HUES64 (cell line): Measurements from ENCODE around the gene IP6K3.

Source experiments
- H3K27ac ChIP-seq: 2 replicates; pipeline ENCODE4 v1.7.0; 2013; ENCODE audit warnings: low read depth, low read length, inconsistent platforms
- H3K27me3 ChIP-seq: 2 replicates; pipeline ENCODE4 v1.6.1; 2013; ENCODE audit warnings: mild to moderate bottlenecking, low read length; ENCODE audit not compliant: insufficient read depth
- H3K36me3 ChIP-seq: 2 replicates; pipeline ENCODE4 v1.6.1; 2013; ENCODE audit warnings: mild to moderate bottlenecking, low read length; ENCODE audit not compliant: insufficient read depth
- H3K4me1 ChIP-seq: 2 replicates; pipeline ENCODE4 v1.6.1; 2013; ENCODE audit warnings: mild to moderate bottlenecking, low read length, moderate library complexity; ENCODE audit not compliant: insufficient read depth
- H3K4me3 ChIP-seq: 2 replicates; pipeline ENCODE4 v1.5.1; 2013; ENCODE audit warnings: mild to moderate bottlenecking, low read length, moderate library complexity
- H3K9ac ChIP-seq: 2 replicates; pipeline ENCODE4 v1.6.1; 2013; ENCODE audit warnings: mild to moderate bottlenecking, low read depth, low read length
- H3K9me3 ChIP-seq: 2 replicates; pipeline ENCODE4 v1.6.1; 2013; ENCODE audit warnings: low read depth, low read length; ENCODE audit not compliant: insufficient read depth
- WGBS: fragments of 150-250, 120-280 bp; methylation state at CpG from one replicate; pipeline ENCODE4 v1.1.7; 2013; ENCODE audit warnings: missing lambda C conversion rate; 5-methylcytosine and 5-hydroxymethylcytosine counted together

Gene IP6K3

GRCh38 chr6:33726696-33727095 lies 20.0 kb downstream of the IP6K3 start:
- Histone ChIP-seq H3K4me1 (peaks cover 8% of the 10 kb centered on the region; the same call in 1 of the 2 replicates), H3K36me3 (no peaks in the 10 kb centered on the region), H3K9me3 (no peaks in the 10 kb centered on the region), H3K27ac (no peak overlapping the region), H3K9ac (no peak overlapping the region), H3K4me3 (no peak overlapping the region), H3K27me3 (no peaks in the 10 kb centered on the region)
- WGBS, result 95% methylated on average over 15 of the region's 15 CpGs

DNA sequence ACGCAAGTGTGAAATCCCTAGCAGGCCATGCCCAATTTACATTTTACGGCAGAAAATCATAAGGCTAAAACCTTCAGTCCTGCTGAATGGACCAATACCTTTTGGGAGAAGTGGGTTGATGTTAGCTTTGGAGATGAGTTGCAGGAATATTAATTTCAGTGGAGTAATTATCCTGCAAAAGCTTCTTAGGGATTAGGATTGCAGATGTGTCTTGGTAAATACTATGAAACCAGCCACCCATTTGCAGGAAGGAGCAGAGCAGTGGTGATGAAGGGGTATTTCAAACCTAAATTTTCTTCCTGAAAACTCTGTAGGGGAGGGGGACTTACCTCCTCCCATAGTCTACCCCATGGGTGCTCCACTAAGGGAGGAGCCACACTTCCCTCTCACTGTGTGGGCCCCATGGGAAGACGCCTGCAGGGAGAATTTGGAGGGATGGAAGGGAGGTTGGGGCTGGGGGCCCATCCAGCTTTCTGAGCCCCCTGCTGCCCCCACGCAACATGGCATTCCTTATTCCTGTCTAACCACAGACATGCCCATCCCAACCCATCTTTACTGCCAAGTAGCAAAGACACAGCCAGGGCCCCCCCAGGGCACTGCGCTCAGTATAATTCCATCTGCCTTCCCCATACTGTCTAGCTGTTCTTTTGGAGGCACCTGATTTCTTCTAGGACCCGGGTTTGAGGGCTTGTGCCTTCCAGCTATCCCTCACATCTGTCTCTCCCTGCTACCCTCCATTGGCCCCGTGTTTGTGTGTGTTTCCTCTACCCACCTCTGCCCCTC lies 20.6 kb downstream of the IP6K3 start:
- Histone ChIP-seq H3K4me3 (no peak overlapping the region), H3K9me3 (no peaks in the 10 kb centered on the region), H3K36me3 (no peaks in the 10 kb centered on the region), H3K27ac (no peak overlapping the region), H3K4me1 (peaks cover 8% of the 10 kb centered on the region; the same call in 1 of the 2 replicates), H3K27me3 (no peaks in the 10 kb centered on the region), H3K9ac (no peak overlapping the region)
- WGBS, result 91% methylated on average over 6 of the region's 7 CpGs

DNA sequence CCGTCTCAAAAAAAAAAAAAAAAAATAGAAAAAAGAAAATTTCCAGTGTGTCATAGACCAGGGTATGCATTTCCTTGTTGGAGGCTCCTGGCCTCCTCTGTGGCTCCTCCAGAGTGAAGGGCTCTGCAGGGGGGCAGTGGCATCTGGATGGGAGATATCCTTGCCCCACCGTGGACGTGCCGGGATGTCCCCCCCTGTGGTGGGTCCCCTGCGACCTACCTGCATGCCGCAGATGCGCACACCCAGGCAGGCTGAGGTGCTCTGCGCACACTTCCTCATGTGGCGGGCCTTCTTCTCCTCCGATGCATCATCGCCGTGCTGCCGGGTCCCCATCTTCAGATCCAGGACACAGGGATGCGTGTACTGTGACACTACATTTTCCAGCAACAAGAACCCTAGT lies 21.5 kb downstream of the IP6K3 start:
- 88% methylated on average over 14 of the region's 14 CpGs for WGBS
- no peaks in the 10 kb centered on the region for H3K9me3 ChIP-seq
- H3K4me3 ChIP-seq, result no peak overlapping the region
- H3K27ac ChIP-seq, result no peak overlapping the region
- H3K36me3 ChIP-seq, result no peaks in the 10 kb centered on the region
- H3K9ac ChIP-seq, result no peak overlapping the region
- no peaks in the 10 kb centered on the region for H3K27me3 ChIP-seq
- peaks cover 8% of the 10 kb centered on the region; the same call in 1 of the 2 replicates for H3K4me1 ChIP-seq

DNA sequence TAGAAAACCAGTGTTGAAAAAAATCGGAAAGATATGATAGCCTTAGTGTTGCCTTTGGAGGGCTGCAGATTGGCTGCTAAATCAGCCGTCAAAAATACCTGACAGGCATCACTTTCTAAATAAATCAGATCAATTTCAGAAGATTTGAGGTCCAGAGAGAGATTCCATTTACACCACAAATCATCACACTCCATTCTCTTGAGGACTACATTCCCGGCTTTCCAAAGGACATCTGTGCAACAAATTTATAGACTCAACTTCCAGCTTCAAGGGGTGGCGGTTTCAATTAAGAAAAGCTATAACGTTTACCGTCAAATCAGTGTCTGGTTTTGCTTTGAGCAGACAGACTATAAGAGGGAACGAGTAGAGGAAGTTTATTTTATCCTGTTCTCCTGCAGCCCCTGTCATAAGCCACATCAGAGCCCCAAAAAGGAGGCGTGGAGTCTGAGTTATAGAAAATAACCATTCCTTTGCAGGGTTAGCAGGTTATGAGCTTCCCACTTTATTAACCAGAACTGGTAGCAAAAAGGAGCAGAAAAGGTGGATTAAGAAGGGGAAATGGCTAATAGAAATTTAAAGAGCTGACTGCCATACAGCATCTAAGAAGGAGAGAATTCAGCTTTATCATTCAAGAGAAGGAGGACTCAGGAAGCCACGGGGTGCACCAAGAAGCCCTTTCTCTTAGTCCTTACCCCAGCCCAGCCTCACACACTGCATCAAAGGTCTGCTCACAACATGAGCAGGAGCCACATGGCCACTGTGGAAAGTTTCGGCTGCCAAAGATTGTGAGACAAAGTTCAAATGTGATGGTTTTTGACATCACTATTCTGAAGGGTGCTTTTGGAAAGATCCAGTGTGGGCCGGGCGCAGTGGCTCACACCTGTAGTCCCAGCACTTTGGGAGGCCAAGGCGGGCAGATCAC lies 22.3 kb downstream of the IP6K3 start:
- Histone ChIP-seq H3K36me3 (no peaks in the 10 kb centered on the region), H3K4me1 (peaks cover 8% of the 10 kb centered on the region; the same call in 1 of the 2 replicates), H3K27ac (no peak overlapping the region), H3K9me3 (no peaks in the 10 kb centered on the region), H3K9ac (no peak overlapping the region), H3K27me3 (no peaks in the 10 kb centered on the region), H3K4me3 (no peak overlapping the region)
- 86% methylated on average over 13 of the region's 13 CpGs for WGBS

DNA sequence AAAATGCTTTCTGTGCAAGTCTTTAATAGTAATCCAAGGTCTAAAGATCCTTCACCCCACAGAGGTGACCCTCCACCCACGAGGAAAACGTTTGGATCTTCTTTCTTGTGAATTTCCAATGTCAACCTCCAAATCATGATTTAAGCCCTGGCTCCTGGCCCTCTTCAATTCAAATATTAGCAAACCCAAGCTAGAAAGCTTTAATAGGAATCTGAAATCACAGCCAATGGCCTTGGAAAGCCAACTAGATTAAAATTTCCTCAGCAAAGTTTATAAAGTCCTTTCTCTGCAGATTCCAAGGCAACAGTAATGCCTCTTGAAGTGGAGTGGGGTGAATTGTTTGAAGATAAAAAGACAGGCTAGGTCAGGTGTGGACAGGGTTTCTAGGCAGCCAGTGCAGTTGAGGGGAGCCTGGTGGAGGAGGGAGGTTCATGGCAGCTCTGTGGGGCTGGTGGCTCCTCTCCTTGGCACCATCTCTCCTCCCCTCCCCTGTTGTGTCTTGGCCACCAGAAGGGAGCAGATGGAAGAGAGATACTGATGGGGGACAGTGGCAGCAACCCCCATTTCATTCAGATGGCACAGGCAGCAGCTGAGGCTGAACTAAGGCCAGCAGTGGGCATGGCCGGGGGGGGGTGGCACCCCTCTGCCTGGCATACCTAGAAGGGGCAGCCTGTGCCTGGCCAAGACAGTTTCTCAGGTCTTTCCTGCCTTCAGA lies 23.2 kb downstream of the IP6K3 start:
- Histone ChIP-seq H3K27ac (no peak overlapping the region), H3K9ac (no peak overlapping the region), H3K9me3 (no peaks in the 10 kb centered on the region), H3K4me1 (peaks cover 8% of the 10 kb centered on the region; the same call in 1 of the 2 replicates), H3K27me3 (no peaks in the 10 kb centered on the region), H3K36me3 (no peaks in the 10 kb centered on the region), H3K4me3 (no peak overlapping the region)
- 80% methylated on average over 3 of the region's 3 CpGs for WGBS

- 93% methylated on average over 5 of the region's 5 CpGs for WGBS
- Histone ChIP-seq H3K9me3 (no peaks in the 10 kb centered on the region), H3K4me1 (peaks cover 8% of the 10 kb centered on the region), H3K4me3 (no peak overlapping the region), H3K9ac (no peak overlapping the region), H3K27ac (no peak overlapping the region), H3K27me3 (no peaks in the 10 kb centered on the region), H3K36me3 (no peaks in the 10 kb centered on the region)
Measured at GRCh38 chr6:33722103-33722623, 24.5 kb downstream of the IP6K3 start.

- Histone ChIP-seq H3K4me3 (no peak overlapping the region), H3K27ac (no peak overlapping the region), H3K9me3 (no peaks in the 10 kb centered on the region), H3K36me3 (no peaks in the 10 kb centered on the region), H3K4me1 (peaks cover 14% of the 10 kb centered on the region), H3K9ac (no peak overlapping the region), H3K27me3 (no peaks in the 10 kb centered on the region)
- WGBS, result 100% methylated on average over 3 of the region's 5 CpGs
Measured at GRCh38 chr6:33721508-33721907, 25.2 kb downstream of the IP6K3 start.

DNA sequence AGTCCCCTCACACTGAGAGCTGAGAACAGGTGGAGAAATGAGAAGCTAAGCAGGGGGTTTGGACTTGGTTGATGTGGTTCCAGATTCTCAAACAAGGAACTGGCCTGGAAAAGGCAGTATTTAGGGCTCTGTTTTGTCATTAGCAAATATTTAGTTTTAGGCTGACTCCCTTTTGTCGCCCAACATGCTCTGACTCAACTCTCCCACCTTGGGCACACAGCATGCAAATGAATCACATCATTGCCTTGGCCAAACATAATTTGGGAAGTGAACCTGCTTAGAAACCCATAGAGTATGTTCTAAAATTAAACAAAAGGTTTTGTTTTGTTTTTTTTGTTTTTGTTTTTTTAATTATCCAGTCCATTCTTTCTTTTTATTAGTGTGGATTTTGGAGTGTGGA lies 25.7 kb downstream of the IP6K3 start:
- Histone ChIP-seq H3K4me3 (no peak overlapping the region), H3K9me3 (no peaks in the 10 kb centered on the region), H3K36me3 (no peaks in the 10 kb centered on the region), H3K9ac (no peak overlapping the region), H3K27me3 (no peaks in the 10 kb centered on the region), H3K27ac (no peak overlapping the region), H3K4me1 (peaks cover 14% of the 10 kb centered on the region)
- 69% methylated on average over 1 of the region's 1 CpG for WGBS

- WGBS, result 89% methylated on average over 11 of the region's 11 CpGs
- H3K9ac ChIP-seq, result no peak overlapping the region
- H3K27ac ChIP-seq, result no peak overlapping the region
- H3K4me1 ChIP-seq, result peaks cover 10% of the 10 kb centered on the region; the same call in 1 of the 2 replicates
- H3K36me3 ChIP-seq, result no peaks in the 10 kb centered on the region
- no peaks in the 10 kb centered on the region for H3K27me3 ChIP-seq
- no peak overlapping the region for H3K4me3 ChIP-seq
- no peaks in the 10 kb centered on the region for H3K9me3 ChIP-seq
Measured at GRCh38 chr6:33719326-33719987, 27.2 kb downstream of the IP6K3 start.

DNA sequence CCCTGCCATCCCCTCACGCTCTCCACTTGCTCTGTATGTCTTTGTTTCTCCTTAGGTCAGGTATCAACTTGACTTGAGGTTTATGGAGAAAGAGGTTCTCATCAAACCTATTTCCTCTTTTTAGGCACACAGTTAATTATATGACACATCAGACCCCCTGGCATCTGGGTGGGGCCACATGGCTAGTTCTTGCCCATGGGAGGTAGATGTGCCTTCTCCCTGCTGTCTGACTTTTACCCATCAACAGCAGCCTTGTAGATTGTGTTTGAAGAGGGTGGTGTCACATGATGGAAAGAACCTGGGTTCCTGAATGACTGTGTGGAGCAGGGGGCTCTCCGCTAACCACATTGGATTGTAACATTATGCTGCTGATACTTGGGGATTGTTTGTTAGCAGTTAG lies 28.0 kb downstream of the IP6K3 start:
- peaks cover 6% of the 10 kb centered on the region; the same call in 1 of the 2 replicates for H3K4me1 ChIP-seq

More for the DNA sequence above, 28.0 kb downstream of the IP6K3 start:
- H3K9ac ChIP-seq, result no peak overlapping the region
- no peaks in the 10 kb centered on the region for H3K9me3 ChIP-seq
- H3K36me3 ChIP-seq, result no peaks in the 10 kb centered on the region
- H3K27me3 ChIP-seq, result no peaks in the 10 kb centered on the region
- no peak overlapping the region for H3K27ac ChIP-seq
- 96% methylated on average over 2 of the region's 2 CpGs for WGBS
- H3K4me3 ChIP-seq, result no peak overlapping the region
